Vagina (tissue), 2 donors: ENCODE measurements around the gene CHCHD4. TPM values are rescaled to one million over a fixed set of nuclear protein-coding genes. Genes with fewer than 3 reads are reported as not detected.

Experiments
- DNase-seq, 2 donors: peaks; one replicate each; pipeline ENCODE4 v3.0.0-alpha.2; 2017; ENCODE audit errors: extremely low spot score in 2 of 2
- H3K27ac ChIP-seq: fragments of 200-600 bp; sonication (generic); one replicate; pipeline ENCODE4 v1.5.1; 2019
- H3K27me3 ChIP-seq: fragments of 200-600 bp; sonication (generic); one replicate; pipeline ENCODE4 v1.5.1; 2019
- H3K36me3 ChIP-seq, 2 donors: fragments of 200-600 bp; sonication (generic); one replicate each; pipeline ENCODE4 v1.5.1; 2017 to 2019
- H3K4me1 ChIP-seq: fragments of 200-600 bp; sonication (generic); one replicate; pipeline ENCODE4 v1.5.1; 2019
- H3K4me3 ChIP-seq, 2 donors: fragments of 200-600 bp; sonication (generic); 1 replicate in 1 of 2; 2 replicates in 1 of 2; pipeline ENCODE4 v1.5.1; 2016 to 2019
- H3K9me3 ChIP-seq: fragments of 200-600 bp; sonication (generic); one replicate; pipeline ENCODE4 v1.5.1; 2019
- POLR2A ChIP-seq, 2 donors: fragments of 450-650 bp; IDR thresholded peaks; one replicate each; pipeline ENCODE4 v1.6.1; 2017; ENCODE audit warnings: antibody characterized with exemption in 2 of 2, mild to moderate bottlenecking in 2 of 2, moderate library complexity in 2 of 2
- POLR2AphosphoS5 ChIP-seq, 2 donors: sonication (generic); formaldehyde crosslinking; IDR thresholded peaks; one replicate each; pipeline ENCODE4 v1.9.0; 2017; ENCODE audit warnings: antibody characterized with exemption in 2 of 2, mild to moderate bottlenecking in 2 of 2, low read depth in 1 of 2; ENCODE audit not compliant: insufficient read depth in 1 of 2
- intact Hi-C: fragments of 100-400 bp; cut with DNase I; formaldehyde crosslinking; loops from one replicate; pipeline ENCODE4 v1.15.1; 2023
- total RNA-seq: library from RNA; depleted of rRNA; stranded (reverse); fragments of >200 nt; gene quantifications from one replicate; pipeline ENCODE4 v1.2.3, GENCODE V29; 2016
- TF ChIP-seq, protein P1 (sequence below), 3 experiments: fragments of 450-650 bp in 2 of 3; fragments of 200-600 bp in 1 of 3; sonication (generic) in 1 of 3; IDR thresholded peaks; one replicate each; pipeline ENCODE4 v1.5.1; 2017 to 2019; ENCODE audit warnings: antibody characterized with exemption in 3 of 3, mild to moderate bottlenecking in 2 of 3, moderate library complexity in 2 of 3

The CHCHD4 gene
- total RNA-seq, 1 donor from 2014 or later, result 10.6 TPM

DNA sequence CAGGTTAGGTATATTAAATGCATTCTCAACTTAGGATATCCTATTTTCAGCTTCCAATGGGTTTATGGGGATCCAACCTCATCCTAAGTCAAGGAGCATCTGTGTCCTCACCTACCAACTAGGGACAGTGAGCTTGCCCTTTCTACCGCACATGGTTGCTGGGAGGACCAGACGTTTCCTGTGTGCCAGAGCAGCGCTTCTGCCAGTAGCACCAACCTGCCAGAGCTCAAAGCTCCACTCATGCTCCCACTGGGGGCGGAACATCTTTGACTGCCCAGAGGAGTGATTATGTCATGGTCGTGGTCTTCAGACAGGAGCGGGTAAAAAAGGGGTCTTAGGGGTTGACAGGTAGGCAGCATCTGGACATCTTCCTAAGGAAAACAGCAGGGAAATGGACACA lies 29.0 kb upstream of the CHCHD4 start:
- H3K4me3 ChIP-seq, result no peak overlapping the region
- DNase-seq, result peak; percentile 46 to 78
- H3K4me1 ChIP-seq, result no peaks in the 10 kb centered on the region
- H3K27me3 ChIP-seq, result no peaks in the 10 kb centered on the region
- peaks cover 0 to 42% of the 10 kb centered on the region in 2 donors for H3K36me3 ChIP-seq
- no peak overlapping the region for H3K27ac ChIP-seq
- intact Hi-C loops, result no loop called here
- TF ChIP-seq POLR2A (IDR thresholded peaks at IDR 0.05) (no peak), POLR2AphosphoS5 (IDR thresholded peaks at IDR 0.05; ENCODE audit: insufficient read depth in 1 of 2, low read depth in 1 of 2) (no peak)
- TF ChIP-seq, protein P1, sequence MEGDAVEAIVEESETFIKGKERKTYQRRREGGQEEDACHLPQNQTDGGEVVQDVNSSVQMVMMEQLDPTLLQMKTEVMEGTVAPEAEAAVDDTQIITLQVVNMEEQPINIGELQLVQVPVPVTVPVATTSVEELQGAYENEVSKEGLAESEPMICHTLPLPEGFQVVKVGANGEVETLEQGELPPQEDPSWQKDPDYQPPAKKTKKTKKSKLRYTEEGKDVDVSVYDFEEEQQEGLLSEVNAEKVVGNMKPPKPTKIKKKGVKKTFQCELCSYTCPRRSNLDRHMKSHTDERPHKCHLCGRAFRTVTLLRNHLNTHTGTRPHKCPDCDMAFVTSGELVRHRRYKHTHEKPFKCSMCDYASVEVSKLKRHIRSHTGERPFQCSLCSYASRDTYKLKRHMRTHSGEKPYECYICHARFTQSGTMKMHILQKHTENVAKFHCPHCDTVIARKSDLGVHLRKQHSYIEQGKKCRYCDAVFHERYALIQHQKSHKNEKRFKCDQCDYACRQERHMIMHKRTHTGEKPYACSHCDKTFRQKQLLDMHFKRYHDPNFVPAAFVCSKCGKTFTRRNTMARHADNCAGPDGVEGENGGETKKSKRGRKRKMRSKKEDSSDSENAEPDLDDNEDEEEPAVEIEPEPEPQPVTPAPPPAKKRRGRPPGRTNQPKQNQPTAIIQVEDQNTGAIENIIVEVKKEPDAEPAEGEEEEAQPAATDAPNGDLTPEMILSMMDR (IDR thresholded peaks at IDR 0.05), result no peak
- no peaks in the 10 kb centered on the region for H3K9me3 ChIP-seq

DNA sequence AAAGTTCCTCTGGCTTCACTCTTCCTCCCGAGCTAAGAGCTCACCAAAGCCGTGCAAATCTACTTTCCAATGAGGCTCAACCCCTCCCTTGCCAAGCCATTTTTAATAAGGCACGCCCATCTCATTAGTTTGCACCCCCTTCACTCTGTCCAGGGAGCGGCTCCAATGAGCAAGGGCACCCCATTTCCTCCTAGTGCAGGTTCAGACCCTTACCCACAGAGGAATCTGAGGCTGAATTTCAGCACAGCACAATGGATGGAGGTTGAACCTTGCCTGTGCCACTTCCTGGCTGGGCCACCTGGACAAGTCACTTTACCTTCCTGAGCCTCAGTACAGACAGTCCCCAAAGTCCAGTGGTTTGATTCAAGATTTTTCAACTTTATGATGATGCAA lies 28.3 kb upstream of the CHCHD4 start:
- intact Hi-C loops, result no loop called here
- no peak for TF ChIP-seq POLR2AphosphoS5 (IDR thresholded peaks at IDR 0.05; ENCODE audit: insufficient read depth in 1 of 2, low read depth in 1 of 2)
- TF ChIP-seq, protein P1 (IDR thresholded peaks at IDR 0.05), result no peak
- no peak for TF ChIP-seq POLR2A (IDR thresholded peaks at IDR 0.05)
- Histone ChIP-seq H3K27ac (no peak overlapping the region), H3K9me3 (no peaks in the 10 kb centered on the region), H3K4me3 (no peak overlapping the region), H3K36me3 (peaks cover 0 to 42% of the 10 kb centered on the region in 2 donors), H3K27me3 (no peaks in the 10 kb centered on the region), H3K4me1 (peaks cover 6% of the 10 kb centered on the region)
- peak in 1 of 2 donors; percentile 67 for DNase-seq

DNA sequence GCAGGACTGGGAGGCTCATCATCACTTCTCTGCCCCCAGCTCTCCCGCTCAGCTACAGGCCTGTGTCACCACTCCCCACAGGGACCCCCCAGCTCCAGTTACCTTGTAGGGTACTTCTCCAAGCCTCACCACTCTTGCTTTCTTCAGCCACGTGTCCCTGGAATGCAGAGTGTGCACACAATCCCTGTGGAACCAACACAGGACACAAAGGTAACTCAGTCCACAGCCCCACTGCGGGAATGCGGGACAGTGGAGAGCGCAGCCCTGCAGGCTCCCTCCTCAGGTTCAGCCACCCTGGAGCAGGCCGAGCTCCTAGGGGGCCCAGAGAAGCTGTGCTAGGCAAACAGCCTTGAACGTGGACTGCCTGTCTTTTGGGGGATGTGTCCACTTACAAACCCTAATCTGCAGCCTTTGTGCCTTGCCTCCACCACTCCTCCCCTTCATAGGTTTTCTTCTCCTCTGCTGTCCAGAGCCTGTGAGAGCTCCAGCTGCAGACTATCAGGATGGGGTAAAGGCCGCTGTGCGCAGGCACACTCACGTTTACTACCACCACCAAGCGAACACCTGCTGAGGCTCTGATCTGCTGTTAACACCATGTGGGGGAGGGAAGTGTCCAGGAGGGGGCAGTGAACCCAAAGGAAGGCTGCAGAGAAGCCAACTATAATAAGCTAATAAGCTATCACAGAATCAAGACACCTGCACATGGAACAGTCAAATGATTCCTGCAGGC lies 27.7 kb upstream of the CHCHD4 start:
- H3K4me3 ChIP-seq, result no peak overlapping the region
- TF ChIP-seq, protein P1 (IDR thresholded peaks at IDR 0.05), result no peak
- TF ChIP-seq POLR2AphosphoS5 (IDR thresholded peaks at IDR 0.05; ENCODE audit: insufficient read depth in 1 of 2, low read depth in 1 of 2), result no peak
- no peak for TF ChIP-seq POLR2A (IDR thresholded peaks at IDR 0.05)
- no peak overlapping the region for H3K27ac ChIP-seq
- peaks cover 0 to 42% of the 10 kb centered on the region in 2 donors for H3K36me3 ChIP-seq
- H3K9me3 ChIP-seq, result no peaks in the 10 kb centered on the region
- H3K27me3 ChIP-seq, result no peaks in the 10 kb centered on the region
- intact Hi-C loops, result no loop called here
- DNase-seq, result peak; percentile 67 to 94
- H3K4me1 ChIP-seq, result peaks cover 6% of the 10 kb centered on the region

DNA sequence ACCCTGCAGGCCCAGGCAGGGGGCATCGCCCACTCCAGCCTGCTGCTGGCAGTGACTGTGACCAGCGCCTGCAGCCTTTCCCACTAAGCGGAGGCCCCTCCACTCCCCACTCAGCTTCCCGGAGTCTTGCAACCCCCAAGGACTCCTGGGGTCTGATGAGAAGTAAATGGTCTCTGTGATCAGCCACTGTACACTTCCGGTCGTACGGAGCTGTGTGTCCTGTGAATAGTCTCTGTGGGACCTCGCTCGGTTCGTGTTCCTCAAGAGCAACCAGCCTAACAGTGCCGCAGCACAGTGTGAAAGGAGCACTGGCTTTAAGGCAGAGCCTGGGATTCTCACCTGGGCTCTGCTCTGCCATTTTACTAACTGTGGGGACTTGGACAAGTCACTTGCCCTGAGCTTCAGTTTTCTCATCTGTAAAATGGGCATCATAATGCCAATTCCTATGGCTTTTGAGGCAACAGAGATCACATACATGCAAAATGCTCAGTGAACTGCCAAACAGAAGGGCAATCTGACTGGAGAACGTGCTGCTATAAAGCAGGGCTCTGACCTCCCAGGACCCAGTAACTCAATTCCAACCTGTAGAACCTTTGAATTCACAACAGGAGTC lies 26.9 kb upstream of the CHCHD4 start:
- DNase-seq, result peak; percentile 58 to 65
- no peak for TF ChIP-seq POLR2AphosphoS5 (IDR thresholded peaks at IDR 0.05; ENCODE audit: insufficient read depth in 1 of 2, low read depth in 1 of 2)
- TF ChIP-seq, protein P1 (IDR thresholded peaks at IDR 0.05), result no peak
- H3K36me3 ChIP-seq, result peaks cover 0 to 44% of the 10 kb centered on the region in 2 donors
- no peak overlapping the region for H3K4me3 ChIP-seq
- no peak overlapping the region for H3K27ac ChIP-seq
- H3K4me1 ChIP-seq, result peaks cover 6% of the 10 kb centered on the region
- intact Hi-C loops, result no loop called here
- no peaks in the 10 kb centered on the region for H3K9me3 ChIP-seq
- no peaks in the 10 kb centered on the region for H3K27me3 ChIP-seq
